Transverse colon (tissue), 4 donors: ENCODE data around the gene RNPEP.

ENCODE experiments used
- CTCF ChIP-seq, 5 experiments: fragments of 200-600 bp in 3 of 5; fragments of 450-650 bp in 2 of 5; sonication (generic) in 3 of 5; IDR thresholded peaks; 1 replicate in 2 of 5; 2 replicates in 3 of 5; pipeline ENCODE4 v1.5.1; 2016 to 2017; ENCODE audit warnings: antibody characterized with exemption in 5 of 5, inconsistent platforms in 3 of 5, mild to moderate bottlenecking in 2 of 5, moderate library complexity in 1 of 5
- EP300 ChIP-seq: sonication (generic); formaldehyde crosslinking; IDR thresholded peaks from one replicate; pipeline ENCODE4 v1.6.1; 2017; ENCODE audit warnings: antibody characterized with exemption, low read depth
- POLR2A ChIP-seq: fragments of 450-650 bp; IDR thresholded peaks from one replicate; pipeline ENCODE4 v1.6.1; 2016; ENCODE audit warnings: antibody characterized with exemption, mild to moderate bottlenecking, moderate library complexity
- POLR2AphosphoS5 ChIP-seq, 3 donors: sonication (generic); formaldehyde crosslinking; IDR thresholded peaks; one replicate each; pipeline ENCODE4 v1.6.1; 2016; ENCODE audit warnings: antibody characterized with exemption in 3 of 3

- TF ChIP-seq CTCF (IDR thresholded peaks at IDR 0.05) (no peak), POLR2AphosphoS5 (IDR thresholded peaks at IDR 0.05) (no peak), EP300 (no peak), POLR2A (no peak)
These were observed 18.2 kb upstream of the RNPEP start for GRCh38 chr1:201964261-201964660.
